Stomach (tissue), 4 donors: ENCODE measurements around the gene PCP4L1.

Source experiments
- CTCF ChIP-seq, 7 experiments: fragments of 450-650 bp in 4 of 7; fragments of 200-600 bp in 3 of 7; sonication (generic) in 3 of 7; IDR thresholded peaks; one replicate each; pipeline ENCODE4 v1.5.1; 2016 to 2019; ENCODE audit warnings: antibody characterized with exemption in 7 of 7, control low read depth in 2 of 7, mild to moderate bottlenecking in 1 of 7
- POLR2A ChIP-seq, 4 donors: fragments of 450-650 bp; IDR thresholded peaks; one replicate each; pipeline ENCODE4 v1.6.1; 2016; ENCODE audit warnings: antibody characterized with exemption in 4 of 4, control low read depth in 2 of 4, mild to moderate bottlenecking in 1 of 4, moderate library complexity in 1 of 4
- POLR2AphosphoS5 ChIP-seq, 3 donors: sonication (generic); formaldehyde crosslinking; IDR thresholded peaks; one replicate each; pipeline ENCODE4 v1.6.1; 2016; ENCODE audit warnings: antibody characterized with exemption in 3 of 3

- TF ChIP-seq POLR2A (IDR thresholded peaks at IDR 0.05): no peak
- no peak for TF ChIP-seq CTCF (IDR thresholded peaks at IDR 0.05)
- TF ChIP-seq POLR2AphosphoS5 (IDR thresholded peaks at IDR 0.05): no peak
Measured at GRCh38 chr1:161226759-161227158, 31.8 kb upstream of the PCP4L1 start.
